Measurements from ENCODE around the gene ANKRD62.

- TF ChIP-seq, protein P1, sequence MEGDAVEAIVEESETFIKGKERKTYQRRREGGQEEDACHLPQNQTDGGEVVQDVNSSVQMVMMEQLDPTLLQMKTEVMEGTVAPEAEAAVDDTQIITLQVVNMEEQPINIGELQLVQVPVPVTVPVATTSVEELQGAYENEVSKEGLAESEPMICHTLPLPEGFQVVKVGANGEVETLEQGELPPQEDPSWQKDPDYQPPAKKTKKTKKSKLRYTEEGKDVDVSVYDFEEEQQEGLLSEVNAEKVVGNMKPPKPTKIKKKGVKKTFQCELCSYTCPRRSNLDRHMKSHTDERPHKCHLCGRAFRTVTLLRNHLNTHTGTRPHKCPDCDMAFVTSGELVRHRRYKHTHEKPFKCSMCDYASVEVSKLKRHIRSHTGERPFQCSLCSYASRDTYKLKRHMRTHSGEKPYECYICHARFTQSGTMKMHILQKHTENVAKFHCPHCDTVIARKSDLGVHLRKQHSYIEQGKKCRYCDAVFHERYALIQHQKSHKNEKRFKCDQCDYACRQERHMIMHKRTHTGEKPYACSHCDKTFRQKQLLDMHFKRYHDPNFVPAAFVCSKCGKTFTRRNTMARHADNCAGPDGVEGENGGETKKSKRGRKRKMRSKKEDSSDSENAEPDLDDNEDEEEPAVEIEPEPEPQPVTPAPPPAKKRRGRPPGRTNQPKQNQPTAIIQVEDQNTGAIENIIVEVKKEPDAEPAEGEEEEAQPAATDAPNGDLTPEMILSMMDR (IDR thresholded peaks at IDR 0.05): no peak
- no peak for TF ChIP-seq POLR2A (IDR thresholded peaks at IDR 0.05)
Measured at GRCh38 chr18:12061685-12062084, 32.0 kb upstream of the ANKRD62 start.

Measured in vagina (tissue), 2 donors.